GM23338 (cell line): Measurements from ENCODE around the gene VSIR.

Source experiments
- CREB1 ChIP-seq: fragments of 250-450 bp; sonication (Bioruptor Pico); IDR thresholded peaks from 2 replicates; pipeline ENCODE4 v1.5.0; 2020; ENCODE audit warnings: low read depth, mild to moderate bottlenecking, moderate library complexity
- CTCF ChIP-seq, 2 experiments: fragments of 200-600 bp in 1 of 2; sonication (generic) in 1 of 2; conservative IDR thresholded peaks; 2 replicates each; pipeline versions ENCODE4 v1.5.1 to v1.6.1; 2016 to 2017; ENCODE audit warnings: antibody characterized with exemption in 2 of 2, low read depth in 2 of 2, mild to moderate bottlenecking in 2 of 2, moderate library complexity in 1 of 2
- ETS1 ChIP-seq: IDR thresholded peaks from 2 replicates; pipeline ENCODE4 v1.6.1; 2016; ENCODE audit warnings: antibody characterized with exemption
- EZH2 ChIP-seq: fragments of 200-600 bp; sonication (generic); IDR thresholded peaks from one replicate; pipeline ENCODE4 v1.8.0; 2017; ENCODE audit warnings: antibody characterized with exemption, mild to moderate bottlenecking, low read depth; ENCODE audit not compliant: unreplicated experiment
- EZH2phosphoT487 ChIP-seq: fragments of 200-600 bp; sonication (generic); IDR thresholded peaks from one replicate; pipeline ENCODE4 v1.8.1; 2018; ENCODE audit warnings: antibody characterized with exemption; ENCODE audit not compliant: unreplicated experiment
- JUNB ChIP-seq: IDR thresholded peaks from one replicate; pipeline ENCODE4 v1.6.1; 2016; ENCODE audit warnings: antibody characterized with exemption; ENCODE audit not compliant: unreplicated experiment
- NANOG ChIP-seq: IDR thresholded peaks from 2 replicates; pipeline ENCODE4 v1.6.1; 2016; ENCODE audit warnings: antibody characterized with exemption, borderline replicate concordance
- POLR2AphosphoS5 ChIP-seq: IDR thresholded peaks from 2 replicates; pipeline ENCODE4 v1.6.1; 2016; ENCODE audit warnings: antibody characterized with exemption, low read depth
- REST ChIP-seq: IDR thresholded peaks from one replicate; pipeline ENCODE4 v1.6.1; 2018; ENCODE audit warnings: antibody characterized with exemption; ENCODE audit not compliant: unreplicated experiment
- STAT1 ChIP-seq: IDR thresholded peaks from one replicate; pipeline ENCODE4 v1.6.1; 2016; ENCODE audit warnings: antibody characterized with exemption; ENCODE audit not compliant: unreplicated experiment
- ZNF114 ChIP-seq: fragments of 250-450 bp; sonication (Bioruptor Pico); IDR thresholded peaks from 2 replicates; pipeline ENCODE4 v1.5.0; 2020; ENCODE audit warnings: mild to moderate bottlenecking, moderate library complexity

- TF ChIP-seq REST, result no peak
- TF ChIP-seq POLR2AphosphoS5, result no peak
- no peak for TF ChIP-seq CTCF (conservative IDR thresholded peaks at IDR 0.05; ENCODE audit: low read depth in 2 of 2)
- no peak for TF ChIP-seq EZH2phosphoT487
- no peak for TF ChIP-seq STAT1
- TF ChIP-seq EZH2, result no peak
- no peak for TF ChIP-seq JUNB
- no peak for TF ChIP-seq CREB1 (CRISPR knock-in tag)
- no peak for TF ChIP-seq ETS1
- TF ChIP-seq NANOG, result no peak
- TF ChIP-seq ZNF114 (CRISPR knock-in tag), result no peak
Measured at GRCh38 chr10:71747551-71748523, 25.5 kb downstream of the VSIR start.
